Esophagus muscularis mucosa (tissue), 4 donors: Measurements from ENCODE around the gene CPLX1.

Experiments
- EP300 ChIP-seq: sonication (generic); formaldehyde crosslinking; IDR thresholded peaks from one replicate; pipeline ENCODE4 v1.6.1; 2017; ENCODE audit warnings: antibody characterized with exemption
- POLR2AphosphoS5 ChIP-seq, 2 donors: sonication (generic); formaldehyde crosslinking; IDR thresholded peaks; one replicate each; pipeline ENCODE4 v1.6.1; 2017; ENCODE audit warnings: antibody characterized with exemption in 2 of 2
- TF ChIP-seq, protein P1 (sequence below), 3 experiments: fragments of 200-600 bp in 2 of 3; fragments of 450-650 bp in 1 of 3; sonication (generic) in 2 of 3; IDR thresholded peaks; one replicate each; pipeline ENCODE4 v1.5.1; 2017 to 2019; ENCODE audit warnings: antibody characterized with exemption in 3 of 3, mild to moderate bottlenecking in 2 of 3, moderate library complexity in 1 of 3

DNA sequence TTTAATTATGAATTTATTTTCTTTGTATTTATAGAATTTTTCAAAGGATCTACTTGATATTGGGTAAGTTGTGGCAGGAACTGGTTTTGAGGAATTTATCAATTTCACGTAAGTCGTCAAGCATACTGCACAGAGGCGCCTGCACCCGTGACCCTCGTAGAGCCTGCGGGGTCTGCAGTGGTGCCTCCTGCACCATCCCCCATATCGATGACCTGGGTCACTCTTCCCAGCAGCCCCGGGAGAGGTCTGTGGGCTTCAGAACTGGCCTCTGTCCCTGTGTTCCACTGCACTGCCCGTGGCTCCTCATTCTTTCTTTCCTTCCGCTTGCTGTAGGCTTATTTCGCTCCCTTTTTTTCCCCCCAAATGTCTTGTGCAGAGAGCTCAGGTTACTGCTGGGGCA is 31.5 kb upstream of the CPLX1 start:
- TF ChIP-seq, protein P1, sequence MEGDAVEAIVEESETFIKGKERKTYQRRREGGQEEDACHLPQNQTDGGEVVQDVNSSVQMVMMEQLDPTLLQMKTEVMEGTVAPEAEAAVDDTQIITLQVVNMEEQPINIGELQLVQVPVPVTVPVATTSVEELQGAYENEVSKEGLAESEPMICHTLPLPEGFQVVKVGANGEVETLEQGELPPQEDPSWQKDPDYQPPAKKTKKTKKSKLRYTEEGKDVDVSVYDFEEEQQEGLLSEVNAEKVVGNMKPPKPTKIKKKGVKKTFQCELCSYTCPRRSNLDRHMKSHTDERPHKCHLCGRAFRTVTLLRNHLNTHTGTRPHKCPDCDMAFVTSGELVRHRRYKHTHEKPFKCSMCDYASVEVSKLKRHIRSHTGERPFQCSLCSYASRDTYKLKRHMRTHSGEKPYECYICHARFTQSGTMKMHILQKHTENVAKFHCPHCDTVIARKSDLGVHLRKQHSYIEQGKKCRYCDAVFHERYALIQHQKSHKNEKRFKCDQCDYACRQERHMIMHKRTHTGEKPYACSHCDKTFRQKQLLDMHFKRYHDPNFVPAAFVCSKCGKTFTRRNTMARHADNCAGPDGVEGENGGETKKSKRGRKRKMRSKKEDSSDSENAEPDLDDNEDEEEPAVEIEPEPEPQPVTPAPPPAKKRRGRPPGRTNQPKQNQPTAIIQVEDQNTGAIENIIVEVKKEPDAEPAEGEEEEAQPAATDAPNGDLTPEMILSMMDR (IDR thresholded peaks at IDR 0.05) = no peak
- TF ChIP-seq EP300 (no peak), POLR2AphosphoS5 (IDR thresholded peaks at IDR 0.05) (no peak)
